OCI-LY1 (cell line): ENCODE measurements around the gene GRHL1.

Source experiments
- EZH2 ChIP-seq: fragments of 200-600 bp; sonication (generic), shearing (Covaris generic); IDR thresholded peaks from 2 replicates; pipeline ENCODE4 v1.8.0; 2017; ENCODE audit warnings: borderline replicate concordance, mixed run types, mild to moderate bottlenecking, antibody characterized with exemption, low read length, moderate library complexity, mixed read lengths
- TF ChIP-seq, protein P1 (sequence below): fragments of 200-600 bp; sonication (generic), shearing (Covaris generic); IDR thresholded peaks from 2 replicates; pipeline ENCODE4 v1.5.1; 2017; ENCODE audit warnings: mild to moderate bottlenecking, antibody characterized with exemption, low read length, moderate library complexity, mixed read lengths

DNA sequence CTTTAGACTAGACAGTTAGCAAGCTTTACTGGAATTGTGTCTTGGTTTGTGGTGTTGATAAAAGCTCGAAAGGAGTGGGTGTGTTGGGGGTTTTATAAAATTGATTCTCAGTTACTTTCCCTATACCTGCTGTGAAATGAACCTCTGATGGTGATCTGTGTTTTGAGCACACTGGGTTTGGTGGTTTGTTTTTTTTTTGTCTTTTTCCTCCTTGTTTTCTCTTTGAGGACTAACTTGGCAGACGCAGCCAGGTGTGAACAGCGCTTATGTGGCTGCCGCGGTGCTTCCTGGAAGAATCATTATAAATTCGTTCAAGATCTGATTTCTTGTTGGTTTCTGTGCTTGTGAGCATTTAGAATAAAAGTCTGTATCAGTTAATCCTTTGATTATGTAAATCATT, 28.5 kb downstream of the GRHL1 start:
- TF ChIP-seq, protein P1, sequence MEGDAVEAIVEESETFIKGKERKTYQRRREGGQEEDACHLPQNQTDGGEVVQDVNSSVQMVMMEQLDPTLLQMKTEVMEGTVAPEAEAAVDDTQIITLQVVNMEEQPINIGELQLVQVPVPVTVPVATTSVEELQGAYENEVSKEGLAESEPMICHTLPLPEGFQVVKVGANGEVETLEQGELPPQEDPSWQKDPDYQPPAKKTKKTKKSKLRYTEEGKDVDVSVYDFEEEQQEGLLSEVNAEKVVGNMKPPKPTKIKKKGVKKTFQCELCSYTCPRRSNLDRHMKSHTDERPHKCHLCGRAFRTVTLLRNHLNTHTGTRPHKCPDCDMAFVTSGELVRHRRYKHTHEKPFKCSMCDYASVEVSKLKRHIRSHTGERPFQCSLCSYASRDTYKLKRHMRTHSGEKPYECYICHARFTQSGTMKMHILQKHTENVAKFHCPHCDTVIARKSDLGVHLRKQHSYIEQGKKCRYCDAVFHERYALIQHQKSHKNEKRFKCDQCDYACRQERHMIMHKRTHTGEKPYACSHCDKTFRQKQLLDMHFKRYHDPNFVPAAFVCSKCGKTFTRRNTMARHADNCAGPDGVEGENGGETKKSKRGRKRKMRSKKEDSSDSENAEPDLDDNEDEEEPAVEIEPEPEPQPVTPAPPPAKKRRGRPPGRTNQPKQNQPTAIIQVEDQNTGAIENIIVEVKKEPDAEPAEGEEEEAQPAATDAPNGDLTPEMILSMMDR, result no peak
- TF ChIP-seq EZH2, result no peak
